SK-N-SH treated with all-trans-retinoic acid at 6 μM for 48 hours (cell line): ENCODE results near the gene GNAQ.

Experiments
- OSR1 ChIP-seq: fragments of 250-450 bp; sonication (Bioruptor Pico); IDR thresholded peaks from 2 replicates; pipeline ENCODE4 v1.8.0; 2022; ENCODE audit warnings: moderate library complexity, mild to moderate bottlenecking, inconsistent platforms
- TF ChIP-seq, protein P1 (sequence below): fragments of 250-450 bp; sonication (Bioruptor Pico); IDR thresholded peaks from 2 replicates; pipeline ENCODE4 v1.5.0; 2020; ENCODE audit warnings: mild to moderate bottlenecking, moderate library complexity
- TF ChIP-seq, protein P2 (sequence below): fragments of 250-450 bp; sonication (Bioruptor Pico); IDR thresholded peaks from 2 replicates; pipeline ENCODE4 v1.8.0; 2020; ENCODE audit warnings: mild to moderate bottlenecking, moderate library complexity, borderline replicate concordance
- TF ChIP-seq, protein P3 (sequence below): fragments of 250-450 bp; sonication (Bioruptor Pico); IDR thresholded peaks from 2 replicates; pipeline ENCODE4 v1.5.1; 2020; ENCODE audit warnings: low read depth, mild to moderate bottlenecking, moderate library complexity

DNA sequence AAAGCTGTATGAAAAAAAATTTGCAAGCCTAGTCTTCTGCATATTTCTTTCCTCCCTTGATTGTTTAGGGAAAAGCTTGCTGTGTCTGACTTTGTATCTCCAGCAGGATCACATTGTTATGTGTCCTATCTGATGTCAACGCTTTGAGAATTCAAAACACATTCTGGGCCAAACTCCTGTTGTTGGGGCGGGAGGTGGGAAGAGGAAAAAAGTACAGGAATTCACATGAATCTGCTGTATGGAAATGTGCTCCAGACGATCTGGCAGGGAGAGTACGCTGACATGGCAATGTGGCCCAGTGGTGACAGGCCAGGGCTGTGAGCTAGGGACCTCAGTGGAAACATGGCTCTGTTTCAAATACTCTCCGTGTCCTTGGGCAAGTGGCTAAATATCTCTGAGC lies 296.1 kb downstream of the GNAQ start:
- TF ChIP-seq, protein P1, sequence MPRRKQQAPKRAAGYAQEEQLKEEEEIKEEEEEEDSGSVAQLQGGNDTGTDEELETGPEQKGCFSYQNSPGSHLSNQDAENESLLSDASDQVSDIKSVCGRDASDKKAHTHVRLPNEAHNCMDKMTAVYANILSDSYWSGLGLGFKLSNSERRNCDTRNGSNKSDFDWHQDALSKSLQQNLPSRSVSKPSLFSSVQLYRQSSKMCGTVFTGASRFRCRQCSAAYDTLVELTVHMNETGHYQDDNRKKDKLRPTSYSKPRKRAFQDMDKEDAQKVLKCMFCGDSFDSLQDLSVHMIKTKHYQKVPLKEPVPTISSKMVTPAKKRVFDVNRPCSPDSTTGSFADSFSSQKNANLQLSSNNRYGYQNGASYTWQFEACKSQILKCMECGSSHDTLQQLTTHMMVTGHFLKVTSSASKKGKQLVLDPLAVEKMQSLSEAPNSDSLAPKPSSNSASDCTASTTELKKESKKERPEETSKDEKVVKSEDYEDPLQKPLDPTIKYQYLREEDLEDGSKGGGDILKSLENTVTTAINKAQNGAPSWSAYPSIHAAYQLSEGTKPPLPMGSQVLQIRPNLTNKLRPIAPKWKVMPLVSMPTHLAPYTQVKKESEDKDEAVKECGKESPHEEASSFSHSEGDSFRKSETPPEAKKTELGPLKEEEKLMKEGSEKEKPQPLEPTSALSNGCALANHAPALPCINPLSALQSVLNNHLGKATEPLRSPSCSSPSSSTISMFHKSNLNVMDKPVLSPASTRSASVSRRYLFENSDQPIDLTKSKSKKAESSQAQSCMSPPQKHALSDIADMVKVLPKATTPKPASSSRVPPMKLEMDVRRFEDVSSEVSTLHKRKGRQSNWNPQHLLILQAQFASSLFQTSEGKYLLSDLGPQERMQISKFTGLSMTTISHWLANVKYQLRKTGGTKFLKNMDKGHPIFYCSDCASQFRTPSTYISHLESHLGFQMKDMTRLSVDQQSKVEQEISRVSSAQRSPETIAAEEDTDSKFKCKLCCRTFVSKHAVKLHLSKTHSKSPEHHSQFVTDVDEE (CRISPR knock-in tag), result no peak
- TF ChIP-seq, protein P2, sequence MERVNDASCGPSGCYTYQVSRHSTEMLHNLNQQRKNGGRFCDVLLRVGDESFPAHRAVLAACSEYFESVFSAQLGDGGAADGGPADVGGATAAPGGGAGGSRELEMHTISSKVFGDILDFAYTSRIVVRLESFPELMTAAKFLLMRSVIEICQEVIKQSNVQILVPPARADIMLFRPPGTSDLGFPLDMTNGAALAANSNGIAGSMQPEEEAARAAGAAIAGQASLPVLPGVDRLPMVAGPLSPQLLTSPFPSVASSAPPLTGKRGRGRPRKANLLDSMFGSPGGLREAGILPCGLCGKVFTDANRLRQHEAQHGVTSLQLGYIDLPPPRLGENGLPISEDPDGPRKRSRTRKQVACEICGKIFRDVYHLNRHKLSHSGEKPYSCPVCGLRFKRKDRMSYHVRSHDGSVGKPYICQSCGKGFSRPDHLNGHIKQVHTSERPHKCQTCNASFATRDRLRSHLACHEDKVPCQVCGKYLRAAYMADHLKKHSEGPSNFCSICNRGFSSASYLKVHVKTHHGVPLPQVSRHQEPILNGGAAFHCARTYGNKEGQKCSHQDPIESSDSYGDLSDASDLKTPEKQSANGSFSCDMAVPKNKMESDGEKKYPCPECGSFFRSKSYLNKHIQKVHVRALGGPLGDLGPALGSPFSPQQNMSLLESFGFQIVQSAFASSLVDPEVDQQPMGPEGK (CRISPR knock-in tag), result no peak
- no peak for TF ChIP-seq OSR1
- TF ChIP-seq, protein P3, sequence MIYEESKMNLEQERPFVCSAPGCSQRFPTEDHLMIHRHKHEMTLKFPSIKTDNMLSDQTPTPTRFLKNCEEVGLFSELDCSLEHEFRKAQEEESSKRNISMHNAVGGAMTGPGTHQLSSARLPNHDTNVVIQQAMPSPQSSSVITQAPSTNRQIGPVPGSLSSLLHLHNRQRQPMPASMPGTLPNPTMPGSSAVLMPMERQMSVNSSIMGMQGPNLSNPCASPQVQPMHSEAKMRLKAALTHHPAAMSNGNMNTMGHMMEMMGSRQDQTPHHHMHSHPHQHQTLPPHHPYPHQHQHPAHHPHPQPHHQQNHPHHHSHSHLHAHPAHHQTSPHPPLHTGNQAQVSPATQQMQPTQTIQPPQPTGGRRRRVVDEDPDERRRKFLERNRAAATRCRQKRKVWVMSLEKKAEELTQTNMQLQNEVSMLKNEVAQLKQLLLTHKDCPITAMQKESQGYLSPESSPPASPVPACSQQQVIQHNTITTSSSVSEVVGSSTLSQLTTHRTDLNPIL, result no peak
